ENCODE measurements around the gene DNAJC11.
"Not testable (repeated sequence)": the region's sequence is repeated elsewhere in the genome, so short reads cannot be mapped to it uniquely, and the experiment has no call there.

GRCh38 chr1:6699915-6700314 lies 1.7 kb downstream of the DNAJC11 start:
- TF ChIP-seq POLR2A, CTCF, EP300, POLR2AphosphoS5 (IDR thresholded peaks at IDR 0.05): not testable (repeated sequence)
